Prostate gland (tissue), 2 donors: ENCODE data around the gene ACACB. TPM values are rescaled to one million over a fixed set of nuclear protein-coding genes. Genes with fewer than 3 reads are reported as not detected.

Experiments
- DNase-seq: peaks from one replicate; pipeline ENCODE4 v3.0.0-alpha.2; 2019; ENCODE audit warnings: low spot score
- H3K27ac ChIP-seq, 2 donors: fragments of 200-600 bp; sonication (generic); 2 replicates each; pipeline ENCODE4 v1.5.1; 2017 to 2019
- H3K27me3 ChIP-seq: fragments of 200-600 bp; sonication (generic); replicated peaks from 2 replicates; pipeline ENCODE4 v1.5.1; 2019; ENCODE audit not compliant: insufficient read depth
- H3K36me3 ChIP-seq, 2 donors: fragments of 200-600 bp; sonication (generic); 1 replicate in 1 of 2; 2 replicates in 1 of 2; pipeline versions ENCODE4 v1.5.1 to v1.8.1; 2017 to 2019
- H3K4me1 ChIP-seq: fragments of 200-600 bp; sonication (generic); replicated peaks from 2 replicates; pipeline ENCODE4 v1.5.1; 2019
- H3K4me3 ChIP-seq, 2 donors: fragments of 200-600 bp; sonication (generic); 2 replicates each; pipeline ENCODE4 v1.5.1; 2017 to 2019
- H3K9me3 ChIP-seq: fragments of 200-600 bp; sonication (generic); 2 replicates; pipeline ENCODE4 v1.5.1; 2017
- POLR2A ChIP-seq: fragments of 450-650 bp; IDR thresholded peaks from one replicate; pipeline ENCODE4 v1.6.1; 2016; ENCODE audit warnings: antibody characterized with exemption, mild to moderate bottlenecking
- POLR2AphosphoS5 ChIP-seq: sonication (generic); formaldehyde crosslinking; IDR thresholded peaks from one replicate; pipeline ENCODE4 v1.6.1; 2017; ENCODE audit warnings: antibody characterized with exemption
- whole genome bisulfite sequencing: methylation state at CpG from one replicate; pipeline ENCODE4 v1.1.5; 2018; 5-methylcytosine and 5-hydroxymethylcytosine counted together
- intact Hi-C: fragments of 100-400 bp; cut with DNase I; formaldehyde crosslinking; loops from one replicate; pipeline ENCODE4 v1.14.2; 2022
- total RNA-seq, 2 donors: library from RNA; depleted of rRNA; stranded (reverse); fragments of >200 nt; gene quantifications; one replicate each; pipeline ENCODE4 v1.1.0, GENCODE V29; 2016
- TF ChIP-seq, protein P1 (sequence below), 4 experiments: fragments of 200-600 bp in 2 of 4; fragments of 450-650 bp in 2 of 4; sonication (generic) in 2 of 4; IDR thresholded peaks; 1 replicate in 3 of 4; 2 replicates in 1 of 4; pipeline ENCODE4 v1.5.1; 2016 to 2019; ENCODE audit warnings: antibody characterized with exemption in 4 of 4, mild to moderate bottlenecking in 2 of 4, moderate library complexity in 2 of 4

ACACB gene
- total RNA-seq, 2 donors from 2014 or later = 52.5 to 63.3 TPM

DNA sequence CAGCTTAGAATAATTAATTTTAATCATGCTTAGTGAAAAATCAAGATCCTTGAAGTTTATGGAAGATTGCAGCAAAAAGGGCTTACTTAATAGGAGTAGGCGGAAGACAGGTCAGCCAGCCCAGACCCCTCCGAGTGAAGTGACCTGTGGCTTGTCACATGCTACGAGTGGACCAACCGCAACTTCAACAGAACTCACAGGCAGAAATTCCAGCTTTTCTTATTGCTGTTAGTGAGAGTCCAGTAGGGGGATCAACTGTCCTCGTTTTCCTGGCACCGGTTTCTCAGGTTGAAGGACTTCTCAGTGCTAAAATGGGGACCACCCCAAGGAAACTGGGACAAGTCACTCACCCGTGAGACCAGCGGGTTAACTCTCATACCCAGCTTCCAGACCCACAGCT lies 72.9 kb downstream of the ACACB start:
- intact Hi-C loops = no loop called here
- WGBS = 88% methylated on average over 8 of the region's 8 CpGs
- Histone ChIP-seq H3K36me3 (peaks cover 0 to 6% of the 10 kb centered on the region in 2 donors), H3K9me3 (no peaks in the 10 kb centered on the region), H3K27me3 (no peaks in the 10 kb centered on the region), H3K27ac (no peak overlapping the region), H3K4me1 (no peaks in the 10 kb centered on the region), H3K4me3 (no peak overlapping the region)
- TF ChIP-seq POLR2AphosphoS5 = no peak
- no peak for TF ChIP-seq POLR2A
- TF ChIP-seq, protein P1, sequence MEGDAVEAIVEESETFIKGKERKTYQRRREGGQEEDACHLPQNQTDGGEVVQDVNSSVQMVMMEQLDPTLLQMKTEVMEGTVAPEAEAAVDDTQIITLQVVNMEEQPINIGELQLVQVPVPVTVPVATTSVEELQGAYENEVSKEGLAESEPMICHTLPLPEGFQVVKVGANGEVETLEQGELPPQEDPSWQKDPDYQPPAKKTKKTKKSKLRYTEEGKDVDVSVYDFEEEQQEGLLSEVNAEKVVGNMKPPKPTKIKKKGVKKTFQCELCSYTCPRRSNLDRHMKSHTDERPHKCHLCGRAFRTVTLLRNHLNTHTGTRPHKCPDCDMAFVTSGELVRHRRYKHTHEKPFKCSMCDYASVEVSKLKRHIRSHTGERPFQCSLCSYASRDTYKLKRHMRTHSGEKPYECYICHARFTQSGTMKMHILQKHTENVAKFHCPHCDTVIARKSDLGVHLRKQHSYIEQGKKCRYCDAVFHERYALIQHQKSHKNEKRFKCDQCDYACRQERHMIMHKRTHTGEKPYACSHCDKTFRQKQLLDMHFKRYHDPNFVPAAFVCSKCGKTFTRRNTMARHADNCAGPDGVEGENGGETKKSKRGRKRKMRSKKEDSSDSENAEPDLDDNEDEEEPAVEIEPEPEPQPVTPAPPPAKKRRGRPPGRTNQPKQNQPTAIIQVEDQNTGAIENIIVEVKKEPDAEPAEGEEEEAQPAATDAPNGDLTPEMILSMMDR (IDR thresholded peaks at IDR 0.05) = no peak
- no peak for DNase-seq

DNA sequence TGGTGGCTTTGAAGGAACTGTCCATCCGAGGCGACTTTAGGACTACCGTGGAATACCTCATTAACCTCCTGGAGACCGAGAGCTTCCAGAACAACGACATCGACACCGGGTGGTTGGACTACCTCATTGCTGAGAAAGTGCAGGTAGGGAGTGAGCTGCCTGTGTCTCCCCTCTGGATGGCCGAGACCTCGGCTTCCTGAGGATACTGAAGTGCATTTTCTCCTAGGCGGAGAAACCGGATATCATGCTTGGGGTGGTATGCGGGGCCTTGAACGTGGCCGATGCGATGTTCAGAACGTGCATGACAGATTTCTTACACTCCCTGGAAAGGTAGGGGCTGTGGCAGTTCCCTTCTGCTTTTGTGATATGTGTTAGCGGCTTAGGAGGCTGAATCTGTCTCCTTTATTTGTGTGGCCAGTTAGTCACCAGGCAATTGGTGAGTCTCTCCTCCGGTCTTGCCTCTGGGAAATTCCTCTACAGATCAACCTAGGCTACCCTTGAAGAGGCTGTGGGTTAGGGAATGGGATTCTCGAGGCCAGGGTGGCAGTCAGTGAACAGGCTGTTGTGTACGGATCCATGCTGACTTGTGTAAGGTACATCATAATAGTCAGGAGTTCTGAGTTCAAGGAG lies 75.3 kb downstream of the ACACB start:
- intact Hi-C loops = no loop called here
- no peak for DNase-seq
- Histone ChIP-seq H3K36me3 (no peaks in the 10 kb centered on the region), H3K27me3 (no peaks in the 10 kb centered on the region), H3K4me3 (no peak overlapping the region), H3K4me1 (no peaks in the 10 kb centered on the region), H3K27ac (no peak overlapping the region), H3K9me3 (no peaks in the 10 kb centered on the region)
- TF ChIP-seq POLR2AphosphoS5 (no peak), POLR2A (no peak)
- TF ChIP-seq, protein P1 (IDR thresholded peaks at IDR 0.05) = no peak
- WGBS = 94% methylated on average over 20 of the region's 20 CpGs

DNA sequence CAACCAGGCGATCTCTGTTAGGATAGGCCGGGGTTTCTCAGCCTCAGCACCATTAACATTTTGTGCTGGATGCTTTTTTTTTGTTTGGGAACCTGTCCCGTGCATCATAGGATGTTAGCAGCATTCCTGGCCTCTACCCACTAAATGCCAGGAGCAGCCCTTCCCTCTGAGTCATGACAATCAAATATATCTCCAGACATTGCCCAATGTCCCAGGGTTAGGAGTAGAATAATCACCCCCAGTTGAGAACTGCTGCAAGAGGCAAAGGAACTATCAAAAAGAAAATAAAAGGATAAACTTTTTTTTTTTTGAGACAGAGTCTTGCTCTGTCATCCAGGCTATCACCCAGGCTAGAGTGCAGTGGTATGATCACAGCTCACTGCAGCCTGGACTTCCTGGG lies 76.0 kb downstream of the ACACB start:
- H3K27me3 ChIP-seq = no peaks in the 10 kb centered on the region
- intact Hi-C loops = no loop called here
- H3K4me3 ChIP-seq = no peak overlapping the region
- H3K9me3 ChIP-seq = no peaks in the 10 kb centered on the region
- H3K27ac ChIP-seq = no peak overlapping the region
- no peak for DNase-seq
- no peaks in the 10 kb centered on the region for H3K36me3 ChIP-seq
- TF ChIP-seq POLR2A (no peak), POLR2AphosphoS5 (no peak)
- TF ChIP-seq, protein P1 (IDR thresholded peaks at IDR 0.05) = no peak
- no peaks in the 10 kb centered on the region for H3K4me1 ChIP-seq
- 84% methylated on average over 3 of the region's 3 CpGs for WGBS

DNA sequence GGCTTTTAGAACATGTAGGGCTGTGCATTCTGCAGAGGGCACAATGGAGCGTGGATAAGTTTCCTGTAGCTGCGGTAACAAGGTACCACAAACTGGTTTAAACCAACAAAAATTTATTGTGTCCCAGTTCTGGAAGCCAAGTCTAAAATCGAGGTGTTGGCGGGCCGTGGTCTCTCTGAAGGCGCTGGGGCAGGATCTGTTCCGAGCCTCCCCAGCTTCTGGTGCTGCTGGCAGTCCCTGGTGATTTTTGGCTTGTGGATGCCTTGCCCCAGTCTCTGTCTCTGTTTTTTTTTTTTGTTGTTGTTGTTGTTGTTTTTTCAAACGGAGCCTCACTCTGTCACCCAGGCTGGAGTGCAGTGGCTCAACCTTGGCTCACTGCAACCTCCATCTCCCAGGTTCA lies 77.5 kb downstream of the ACACB start:
- intact Hi-C loops = no loop called here
- no peaks in the 10 kb centered on the region for H3K27me3 ChIP-seq
- 95% methylated on average over 8 of the region's 8 CpGs for WGBS
- H3K4me1 ChIP-seq = no peaks in the 10 kb centered on the region
- H3K27ac ChIP-seq = no peak overlapping the region
- H3K9me3 ChIP-seq = no peaks in the 10 kb centered on the region
- no peak overlapping the region for H3K4me3 ChIP-seq
- H3K36me3 ChIP-seq = no peaks in the 10 kb centered on the region
- DNase-seq = no peak
- TF ChIP-seq POLR2A (no peak), POLR2AphosphoS5 (no peak)
- TF ChIP-seq, protein P1 (IDR thresholded peaks at IDR 0.05) = no peak

DNA sequence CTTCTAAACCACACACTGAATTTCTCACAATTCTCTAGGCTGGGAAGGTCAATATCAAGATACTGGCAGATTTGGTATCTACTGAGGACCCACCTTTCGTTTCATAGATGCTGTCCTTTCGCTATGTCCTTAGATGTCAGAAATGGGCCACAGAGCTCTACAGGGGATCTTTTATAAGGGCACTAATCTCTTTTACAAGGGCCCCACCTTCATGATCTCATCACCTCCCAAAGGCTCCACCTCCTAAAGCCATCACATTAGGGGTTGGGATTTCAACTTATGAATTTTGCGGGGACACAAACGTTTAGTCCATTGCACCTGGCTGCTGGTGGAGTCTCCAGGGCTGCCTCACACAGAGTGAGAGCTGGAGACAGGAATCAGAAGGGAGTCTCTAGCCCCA lies 79.9 kb downstream of the ACACB start:
- Histone ChIP-seq H3K9me3 (no peaks in the 10 kb centered on the region), H3K4me3 (no peak overlapping the region), H3K36me3 (no peaks in the 10 kb centered on the region), H3K4me1 (no peaks in the 10 kb centered on the region), H3K27ac (no peak overlapping the region), H3K27me3 (no peaks in the 10 kb centered on the region)
- TF ChIP-seq, protein P1 (IDR thresholded peaks at IDR 0.05) = no peak
- TF ChIP-seq POLR2AphosphoS5 (no peak), POLR2A (no peak)
- 98% methylated on average over 4 of the region's 4 CpGs for WGBS
- intact Hi-C loops = no loop called here
- DNase-seq = no peak
